Keratinocyte (primary cell): ENCODE results near the gene MAP3K9.

Experiments
- EZH2 ChIP-seq: IDR thresholded peaks from one replicate; pipeline ENCODE4 v1.6.1; 2012; ENCODE audit warnings: inconsistent platforms, mild to moderate bottlenecking, low read length, moderate library complexity
- TF ChIP-seq, protein P1 (sequence below), 3 experiments: IDR thresholded peaks in 1 of 3; conservative IDR thresholded peaks in 1 of 3; optimal IDR thresholded peaks in 1 of 3; 2 replicates in 2 of 3; 3 replicates in 1 of 3; pipeline versions ENCODE3 to v1.5.1; 2011; ENCODE audit warnings: low read length in 3 of 3, mild to moderate bottlenecking in 3 of 3, moderate library complexity in 2 of 3, control low read depth in 1 of 3, inconsistent platforms in 1 of 3; ENCODE audit not compliant: insufficient read depth in 2 of 3; ENCODE audit errors: extremely low read depth in 1 of 3

DNA sequence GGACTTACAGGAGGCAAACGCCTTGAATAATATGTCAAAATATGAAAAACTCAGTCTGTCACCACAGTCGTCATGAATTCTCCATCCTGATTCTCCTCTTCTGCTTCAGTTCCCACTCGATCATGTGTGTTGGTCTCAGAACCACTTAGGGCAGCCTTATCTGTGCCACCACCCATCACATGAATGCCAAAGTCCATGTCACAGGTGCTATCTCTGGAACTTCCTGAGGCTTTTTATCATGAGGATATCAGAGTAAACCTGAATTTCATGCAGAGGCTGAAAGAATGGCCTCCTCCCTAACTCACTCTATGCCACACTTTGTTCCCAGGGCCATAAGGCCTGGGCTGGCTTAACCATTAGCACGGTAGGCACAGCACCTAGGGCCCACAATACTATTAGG, 28.8 kb upstream of the MAP3K9 start:
- TF ChIP-seq, protein P1, sequence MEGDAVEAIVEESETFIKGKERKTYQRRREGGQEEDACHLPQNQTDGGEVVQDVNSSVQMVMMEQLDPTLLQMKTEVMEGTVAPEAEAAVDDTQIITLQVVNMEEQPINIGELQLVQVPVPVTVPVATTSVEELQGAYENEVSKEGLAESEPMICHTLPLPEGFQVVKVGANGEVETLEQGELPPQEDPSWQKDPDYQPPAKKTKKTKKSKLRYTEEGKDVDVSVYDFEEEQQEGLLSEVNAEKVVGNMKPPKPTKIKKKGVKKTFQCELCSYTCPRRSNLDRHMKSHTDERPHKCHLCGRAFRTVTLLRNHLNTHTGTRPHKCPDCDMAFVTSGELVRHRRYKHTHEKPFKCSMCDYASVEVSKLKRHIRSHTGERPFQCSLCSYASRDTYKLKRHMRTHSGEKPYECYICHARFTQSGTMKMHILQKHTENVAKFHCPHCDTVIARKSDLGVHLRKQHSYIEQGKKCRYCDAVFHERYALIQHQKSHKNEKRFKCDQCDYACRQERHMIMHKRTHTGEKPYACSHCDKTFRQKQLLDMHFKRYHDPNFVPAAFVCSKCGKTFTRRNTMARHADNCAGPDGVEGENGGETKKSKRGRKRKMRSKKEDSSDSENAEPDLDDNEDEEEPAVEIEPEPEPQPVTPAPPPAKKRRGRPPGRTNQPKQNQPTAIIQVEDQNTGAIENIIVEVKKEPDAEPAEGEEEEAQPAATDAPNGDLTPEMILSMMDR (optimal IDR thresholded peaks at IDR 0.05 in 1 of 3, IDR thresholded peaks at IDR 0.05 in 1 of 3, conservative IDR thresholded peaks at IDR 0.05 in 1 of 3; ENCODE audit: extremely low read depth in 1 of 3, insufficient read depth in 2 of 3, low read length in 3 of 3), result no peak
- TF ChIP-seq EZH2, result no peak
